OCI-LY1 (cell line): ENCODE results near the gene ATP6V1G2.

Source experiments
- H2AFZ ChIP-seq: fragments of 200-600 bp; sonication (generic), shearing (Covaris generic); 2 replicates; pipeline ENCODE4 v1.6.0; 2014; ENCODE audit warnings: antibody characterized with exemption, mild to moderate bottlenecking, low read length
- H3F3A ChIP-seq: fragments of 200-600 bp; sonication (generic), shearing (Covaris generic); 2 replicates; pipeline ENCODE4 v1.6.0; 2014; ENCODE audit warnings: mild to moderate bottlenecking, antibody characterized with exemption, low read length, moderate library complexity; ENCODE audit not compliant: insufficient read depth
- H3K27ac ChIP-seq: fragments of 200-600 bp; sonication (generic); 2 replicates; pipeline ENCODE4 v1.5.1; 2014; ENCODE audit warnings: low read length, mixed run types, mild to moderate bottlenecking, low read depth; ENCODE audit not compliant: poor library complexity, severe bottlenecking
- H3K27me3 ChIP-seq: fragments of 200-600 bp; sonication (generic); 2 replicates; pipeline ENCODE4 v1.6.0; 2014; ENCODE audit warnings: antibody characterized with exemption, mild to moderate bottlenecking, low read length, moderate library complexity; ENCODE audit not compliant: insufficient read depth
- H3K36me3 ChIP-seq: fragments of 200-600 bp; sonication (generic); 2 replicates; pipeline ENCODE4 v1.6.1; 2014; ENCODE audit warnings: mild to moderate bottlenecking, antibody characterized with exemption, low read length, moderate library complexity, mixed read lengths; ENCODE audit not compliant: insufficient read depth
- H3K4me1 ChIP-seq: fragments of 200-600 bp; sonication (generic); 2 replicates; pipeline ENCODE4 v1.5.1; 2014; ENCODE audit warnings: mild to moderate bottlenecking, low read length, moderate library complexity; ENCODE audit not compliant: insufficient read depth, severe bottlenecking
- H3K4me2 ChIP-seq: fragments of 200-600 bp; sonication (generic), shearing (Covaris generic); 2 replicates; pipeline ENCODE4 v1.6.1; 2014; ENCODE audit warnings: low read length
- H3K4me3 ChIP-seq: fragments of 200-600 bp; sonication (generic); 2 replicates; pipeline ENCODE4 v1.5.1; 2014; ENCODE audit warnings: low read length, low read depth, mild to moderate bottlenecking, mixed read lengths; ENCODE audit not compliant: poor library complexity, severe bottlenecking
- H3K79me2 ChIP-seq: fragments of 200-600 bp; shearing (Covaris generic); 2 replicates; pipeline ENCODE4 v1.6.1; 2016; ENCODE audit warnings: mixed run types, low read length, mixed read lengths; ENCODE audit not compliant: insufficient read depth
- H3K9ac ChIP-seq: fragments of 200-600 bp; sonication (generic), shearing (Covaris generic); 2 replicates; pipeline ENCODE4 v1.6.1; 2014; ENCODE audit warnings: mild to moderate bottlenecking, low read length, mixed read lengths
- H3K9me2 ChIP-seq: fragments of 200-600 bp; sonication (generic), shearing (Covaris generic); 2 replicates; pipeline ENCODE4 v1.6.1; 2014; ENCODE audit warnings: low read depth, mild to moderate bottlenecking, low read length, mixed read lengths
- H3K9me3 ChIP-seq: fragments of 200-600 bp; shearing (Covaris generic); 2 replicates; pipeline ENCODE4 v1.6.1; 2014; ENCODE audit warnings: low read length, mixed read lengths
- H4K20me1 ChIP-seq: fragments of 200-600 bp; sonication (generic), shearing (Covaris generic); 2 replicates; pipeline ENCODE4 v1.6.0; 2016; ENCODE audit warnings: mild to moderate bottlenecking, low read length; ENCODE audit not compliant: insufficient read depth
- EZH2 ChIP-seq: fragments of 200-600 bp; sonication (generic), shearing (Covaris generic); IDR thresholded peaks from 2 replicates; pipeline ENCODE4 v1.8.0; 2017; ENCODE audit warnings: borderline replicate concordance, mixed run types, mild to moderate bottlenecking, antibody characterized with exemption, low read length, moderate library complexity, mixed read lengths
- TF ChIP-seq, protein P1 (sequence below): fragments of 200-600 bp; sonication (generic), shearing (Covaris generic); IDR thresholded peaks from 2 replicates; pipeline ENCODE4 v1.5.1; 2017; ENCODE audit warnings: mild to moderate bottlenecking, antibody characterized with exemption, low read length, moderate library complexity, mixed read lengths

The ATP6V1G2 gene

DNA sequence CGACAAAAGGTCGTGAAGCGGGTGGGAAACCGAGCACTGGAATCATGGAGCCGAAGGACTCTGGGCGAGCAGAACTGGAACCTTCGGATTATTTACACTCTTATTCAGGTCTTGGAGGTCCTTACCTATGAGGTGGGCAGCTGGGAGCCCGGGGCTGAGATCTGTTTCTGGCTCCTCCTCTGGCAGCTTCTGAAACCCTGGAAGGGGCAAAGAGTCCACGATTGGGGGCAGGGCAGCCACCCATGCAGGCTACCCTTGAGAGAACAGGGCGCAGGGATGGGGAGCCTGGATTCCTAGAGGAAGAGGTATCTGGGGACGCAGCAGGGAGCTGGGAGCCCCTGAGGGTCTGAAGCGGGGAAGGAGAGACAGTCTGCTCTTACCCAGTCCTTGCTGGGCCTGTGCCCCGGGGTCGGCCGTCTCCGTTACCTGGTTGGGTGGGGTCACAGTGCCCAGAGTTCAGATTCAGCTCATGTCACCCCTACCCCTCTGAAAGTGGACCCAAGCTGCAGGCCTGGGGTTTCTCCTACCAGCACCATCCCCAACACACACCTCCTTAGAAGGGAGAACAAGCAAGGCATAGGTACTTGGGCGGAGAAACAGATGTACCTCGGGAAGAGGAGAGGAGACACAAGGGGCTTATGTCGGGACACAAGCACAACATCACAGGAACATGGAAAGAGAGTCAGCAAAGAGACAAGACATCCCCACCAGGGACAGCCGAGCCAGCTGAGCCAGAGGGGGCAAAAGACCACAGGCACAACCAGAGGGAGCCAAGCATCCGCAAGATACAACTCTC is 35.2 kb upstream of the ATP6V1G2 start:
- H3F3A ChIP-seq, result no peaks in the 10 kb centered on the region
- no peaks in the 10 kb centered on the region for H3K27me3 ChIP-seq
- H3K4me3 ChIP-seq, result peak overlapping the region; percentile 92
- no peak overlapping the region for H2AFZ ChIP-seq
- H3K9me3 ChIP-seq, result no peaks in the 10 kb centered on the region
- no peaks in the 10 kb centered on the region for H3K36me3 ChIP-seq
- peak overlapping the region; percentile 88 for H3K9ac ChIP-seq
- H3K4me1 ChIP-seq, result peaks cover 62% of the 10 kb centered on the region
- peak overlapping the region; percentile 96 for H3K27ac ChIP-seq
- H4K20me1 ChIP-seq, result no peaks in the 10 kb centered on the region
- H3K9me2 ChIP-seq, result no peaks in the 10 kb centered on the region
- H3K4me2 ChIP-seq, result peak overlapping the region; percentile 88
- no peak for TF ChIP-seq EZH2
- TF ChIP-seq, protein P1, sequence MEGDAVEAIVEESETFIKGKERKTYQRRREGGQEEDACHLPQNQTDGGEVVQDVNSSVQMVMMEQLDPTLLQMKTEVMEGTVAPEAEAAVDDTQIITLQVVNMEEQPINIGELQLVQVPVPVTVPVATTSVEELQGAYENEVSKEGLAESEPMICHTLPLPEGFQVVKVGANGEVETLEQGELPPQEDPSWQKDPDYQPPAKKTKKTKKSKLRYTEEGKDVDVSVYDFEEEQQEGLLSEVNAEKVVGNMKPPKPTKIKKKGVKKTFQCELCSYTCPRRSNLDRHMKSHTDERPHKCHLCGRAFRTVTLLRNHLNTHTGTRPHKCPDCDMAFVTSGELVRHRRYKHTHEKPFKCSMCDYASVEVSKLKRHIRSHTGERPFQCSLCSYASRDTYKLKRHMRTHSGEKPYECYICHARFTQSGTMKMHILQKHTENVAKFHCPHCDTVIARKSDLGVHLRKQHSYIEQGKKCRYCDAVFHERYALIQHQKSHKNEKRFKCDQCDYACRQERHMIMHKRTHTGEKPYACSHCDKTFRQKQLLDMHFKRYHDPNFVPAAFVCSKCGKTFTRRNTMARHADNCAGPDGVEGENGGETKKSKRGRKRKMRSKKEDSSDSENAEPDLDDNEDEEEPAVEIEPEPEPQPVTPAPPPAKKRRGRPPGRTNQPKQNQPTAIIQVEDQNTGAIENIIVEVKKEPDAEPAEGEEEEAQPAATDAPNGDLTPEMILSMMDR, result no peak
- no peaks in the 10 kb centered on the region for H3K79me2 ChIP-seq

DNA sequence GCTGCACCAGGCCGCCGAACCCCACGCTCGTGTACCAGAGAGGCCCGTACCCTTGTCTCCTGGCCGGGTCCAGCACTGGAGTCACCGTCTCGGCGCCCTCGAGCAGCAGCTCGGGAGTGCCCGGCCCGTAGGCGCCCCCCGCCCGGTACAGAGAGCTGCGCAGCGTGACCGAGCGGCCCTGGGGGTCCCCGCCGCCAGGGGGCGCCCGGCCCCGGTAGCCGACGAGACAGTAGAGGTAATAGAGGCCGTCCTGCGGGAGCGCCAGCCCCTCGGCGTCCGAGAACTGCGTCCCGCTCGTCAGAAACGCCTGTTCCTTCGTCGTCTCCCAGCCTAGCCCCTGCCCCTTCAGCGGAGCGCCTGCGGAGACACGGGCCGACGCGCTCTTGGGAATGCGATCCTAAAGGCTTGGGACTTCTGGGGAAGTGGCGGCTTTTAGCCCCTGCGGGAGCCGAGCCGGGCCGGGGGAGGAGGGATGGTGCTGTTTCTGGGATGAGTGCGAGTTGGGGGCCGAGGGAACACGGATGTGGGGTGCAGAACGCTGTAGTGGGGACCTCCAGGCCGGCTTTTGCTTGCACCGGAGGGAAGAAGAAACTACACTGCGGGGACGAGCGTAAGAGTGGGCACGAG is 34.5 kb upstream of the ATP6V1G2 start:
- Histone ChIP-seq H3K4me1 (peaks cover 60% of the 10 kb centered on the region), H3K4me3 (peak overlapping the region; percentile 92), H3K27ac (peak overlapping the region; percentile 96)

DNA sequence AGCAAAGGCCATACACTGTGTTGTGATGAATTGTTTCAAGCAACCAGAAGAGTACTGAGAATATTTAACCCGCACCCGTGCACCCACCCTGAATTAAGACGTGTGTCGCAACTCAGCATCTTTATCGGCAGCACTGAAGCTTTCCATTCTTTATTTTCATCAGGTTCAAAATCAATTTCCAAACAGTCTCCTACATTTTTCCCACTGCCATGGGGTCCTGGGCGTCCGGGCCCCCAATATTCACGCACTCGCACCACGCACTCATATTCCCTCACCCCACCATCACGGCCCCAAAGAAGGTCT is 34.0 kb upstream of the ATP6V1G2 start:
- no peak overlapping the region for H2AFZ ChIP-seq
- H3K27me3 ChIP-seq, result no peaks in the 10 kb centered on the region
- H3K9me3 ChIP-seq, result no peaks in the 10 kb centered on the region
- peak overlapping the region; percentile 88 for H3K9ac ChIP-seq
- peaks cover 60% of the 10 kb centered on the region for H3K4me1 ChIP-seq
- peak overlapping the region; percentile 8 for H3K27ac ChIP-seq
- H3K36me3 ChIP-seq, result no peaks in the 10 kb centered on the region
- no peaks in the 10 kb centered on the region for H3K79me2 ChIP-seq
- H3K4me2 ChIP-seq, result peak overlapping the region; percentile 88
- H3K9me2 ChIP-seq, result no peaks in the 10 kb centered on the region
- peak overlapping the region; percentile 92 for H3K4me3 ChIP-seq
- H3F3A ChIP-seq, result no peaks in the 10 kb centered on the region
- TF ChIP-seq EZH2, result no peak
- TF ChIP-seq, protein P1, result no peak
- no peaks in the 10 kb centered on the region for H4K20me1 ChIP-seq

More for the DNA sequence above, 34.5 kb upstream of the ATP6V1G2 start:
- no peaks in the 10 kb centered on the region for H3K9me3 ChIP-seq
- H3K4me2 ChIP-seq, result peak overlapping the region; percentile 88
- no peaks in the 10 kb centered on the region for H4K20me1 ChIP-seq
- no peaks in the 10 kb centered on the region for H3K36me3 ChIP-seq
- H3K79me2 ChIP-seq, result no peaks in the 10 kb centered on the region
- H3K9me2 ChIP-seq, result no peaks in the 10 kb centered on the region
- H3K27me3 ChIP-seq, result no peaks in the 10 kb centered on the region
- peak overlapping the region; percentile 88 for H3K9ac ChIP-seq
- no peak overlapping the region for H2AFZ ChIP-seq
- no peak for TF ChIP-seq EZH2
- TF ChIP-seq, protein P1, result peak; percentile 95
- H3F3A ChIP-seq, result no peaks in the 10 kb centered on the region
